GM18505 (cell line): ENCODE results near the gene GALNT18.

ENCODE experiments used
- ATAC-seq: cut with Tn5 transposase; IDR thresholded peaks from one replicate; pipeline ENCODE4 v1.9.1; 2021; ENCODE audit not compliant: unreplicated experiment
- POLR2A ChIP-seq: IDR thresholded peaks from 4 replicates; pipeline ENCODE4 v1.6.1; 2011; ENCODE audit warnings: borderline replicate concordance; ENCODE audit not compliant: insufficient read depth, insufficient read length; ENCODE audit errors: extremely low read depth

GALNT18 gene

GRCh38 chr11:11313902-11314692, 307.7 kb downstream of the GALNT18 start:
- TF ChIP-seq POLR2A: no peak
- ATAC-seq: no peak

- TF ChIP-seq POLR2A: no peak
- no peak for ATAC-seq
Observed at GRCh38 chr11:11313426-11313825, 308.4 kb downstream of the GALNT18 start.

GRCh38 chr11:11312738-11313137, 309.1 kb downstream of the GALNT18 start:
- TF ChIP-seq POLR2A: no peak
- no peak for ATAC-seq

GRCh38 chr11:11311169-11311568, 310.6 kb downstream of the GALNT18 start:
- no peak for TF ChIP-seq POLR2A
- ATAC-seq: no peak

GRCh38 chr11:11309906-11310305, 311.9 kb downstream of the GALNT18 start:
- TF ChIP-seq POLR2A: no peak
- no peak for ATAC-seq

GRCh38 chr11:11308249-11308648, 313.6 kb downstream of the GALNT18 start:
- no peak for ATAC-seq
- TF ChIP-seq POLR2A: no peak

- no peak for TF ChIP-seq POLR2A
- ATAC-seq: no peak
Observed at GRCh38 chr11:11306855-11307254, 314.9 kb downstream of the GALNT18 start.

- TF ChIP-seq POLR2A: no peak
- no peak for ATAC-seq
Observed at GRCh38 chr11:11304550-11304949, 317.3 kb downstream of the GALNT18 start.

- TF ChIP-seq POLR2A: no peak
- ATAC-seq: no peak
Observed at GRCh38 chr11:11302565-11302964, 319.2 kb downstream of the GALNT18 start.

GRCh38 chr11:11301212-11301611, 320.6 kb downstream of the GALNT18 start:
- TF ChIP-seq POLR2A: no peak
- ATAC-seq: no peak

GRCh38 chr11:11297578-11297977, 324.2 kb downstream of the GALNT18 start:
- no peak for ATAC-seq

GRCh38 chr11:11296434-11296833, 325.4 kb downstream of the GALNT18 start:
- TF ChIP-seq POLR2A: no peak
- ATAC-seq: no peak

More at GRCh38 chr11:11297578-11297977, 324.2 kb downstream of the GALNT18 start:
- no peak for TF ChIP-seq POLR2A

- no peak for TF ChIP-seq POLR2A
- no peak for ATAC-seq
Observed at GRCh38 chr11:11294551-11294855, 327.3 kb downstream of the GALNT18 start.

- no peak for ATAC-seq
- TF ChIP-seq POLR2A: no peak
Observed at GRCh38 chr11:11293798-11294550, 327.8 kb downstream of the GALNT18 start.
